Brain pericyte (primary cell): ENCODE data around the gene SSH2.
A peak's percentile ranks its signal among the peaks of the same experiment; 100 is the strongest.

ENCODE experiments used
- DNase-seq: peaks from one replicate; pipeline ENCODE4 v3.0.0-alpha.2; 2012; ENCODE audit warnings: low read depth, low spot score

Gene SSH2

DNA sequence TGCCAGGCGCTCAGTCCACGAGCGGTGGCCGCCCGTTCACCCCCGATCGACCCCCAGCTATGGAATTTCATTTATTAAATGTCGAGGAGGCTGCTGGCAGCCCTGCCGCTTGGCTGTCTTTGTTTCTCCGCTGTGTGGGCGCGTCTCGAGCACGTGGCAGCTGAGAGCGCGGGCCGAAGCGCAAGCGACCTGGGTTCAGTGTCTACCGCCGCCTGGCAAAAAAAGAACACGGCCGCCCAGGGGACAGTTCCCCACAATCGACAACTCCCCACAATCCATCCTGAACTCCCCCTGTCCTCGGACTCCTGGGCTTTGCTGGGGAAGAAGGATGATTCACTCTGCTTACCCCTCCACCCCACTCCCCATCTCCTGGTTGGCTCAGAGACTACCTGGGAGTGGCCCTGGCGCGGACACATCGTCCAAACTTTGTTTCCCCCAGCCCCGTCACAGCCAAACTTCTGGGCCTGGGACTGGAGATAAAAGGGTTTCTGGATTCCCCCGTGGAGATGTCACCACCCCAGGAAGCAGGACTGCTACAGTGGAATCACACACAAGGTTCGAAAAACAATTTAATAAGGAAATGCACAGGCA lies 338.8 kb downstream of the SSH2 start:
- no peak for DNase-seq

- no peak for DNase-seq
These were observed 339.4 kb downstream of the SSH2 start for GRCh38 chr17:29590411-29591145.

DNA sequence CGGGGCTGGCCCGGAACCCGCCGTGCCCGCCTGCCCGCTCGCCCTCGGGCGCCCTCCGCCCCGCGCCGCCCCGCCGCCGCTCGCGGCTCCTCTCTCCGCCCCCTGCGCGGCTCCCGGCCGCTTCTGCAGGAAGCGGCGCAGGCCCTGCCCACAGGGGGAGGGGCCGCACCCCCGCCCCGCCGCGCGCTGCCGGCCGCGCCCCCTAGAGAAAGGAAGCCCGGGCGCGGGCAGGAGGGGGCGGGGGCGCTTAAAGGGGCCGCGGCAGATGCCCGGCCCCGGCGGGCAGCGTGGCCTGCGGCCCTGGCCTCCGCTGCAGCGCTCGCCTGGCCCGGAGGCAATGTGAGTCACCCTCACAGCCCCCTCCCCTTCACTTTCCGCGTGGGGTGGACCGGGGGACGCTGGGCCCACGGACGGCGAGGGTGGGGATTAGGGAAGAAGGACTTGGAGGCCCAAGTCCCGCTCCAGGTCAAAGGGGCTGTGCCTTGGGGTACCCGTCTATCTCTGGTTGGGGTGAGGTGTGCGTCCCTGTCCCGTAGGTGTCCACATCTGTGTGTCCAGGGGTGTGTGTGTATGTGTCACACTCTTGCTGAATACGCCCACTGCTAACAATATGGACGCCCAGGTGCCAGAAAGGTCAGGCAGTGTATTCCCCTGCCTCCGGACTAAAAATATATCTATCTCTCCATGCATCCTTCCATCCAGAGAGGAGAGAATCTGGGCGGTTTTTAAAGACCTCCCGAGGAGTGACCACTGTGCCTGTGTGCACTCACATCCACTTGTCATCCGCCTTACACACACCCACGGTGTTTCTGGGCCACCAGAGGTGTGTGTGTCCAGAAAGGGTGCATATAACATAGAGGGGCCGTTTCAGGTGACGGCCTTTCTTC lies 340.3 kb downstream of the SSH2 start, which contains the start of gene GIT1:
TSS of gene GIT1 (minus strand) at position 125 of the 887 bp plus-strand sequence. CDS start 270 bp downstream, outside the sequence.
- no peak for DNase-seq

- no peak for DNase-seq
These were observed 341.2 kb downstream of the SSH2 start for GRCh38 chr17:29588562-29589411.

GRCh38 chr17:29588017-29588561 lies 341.9 kb downstream of the SSH2 start:
- no peak for DNase-seq

GRCh38 chr17:29587591-29587990 lies 342.4 kb downstream of the SSH2 start:
- no peak for DNase-seq

GRCh38 chr17:29586676-29587469 lies 343.2 kb downstream of the SSH2 start:
- no peak for DNase-seq

DNA sequence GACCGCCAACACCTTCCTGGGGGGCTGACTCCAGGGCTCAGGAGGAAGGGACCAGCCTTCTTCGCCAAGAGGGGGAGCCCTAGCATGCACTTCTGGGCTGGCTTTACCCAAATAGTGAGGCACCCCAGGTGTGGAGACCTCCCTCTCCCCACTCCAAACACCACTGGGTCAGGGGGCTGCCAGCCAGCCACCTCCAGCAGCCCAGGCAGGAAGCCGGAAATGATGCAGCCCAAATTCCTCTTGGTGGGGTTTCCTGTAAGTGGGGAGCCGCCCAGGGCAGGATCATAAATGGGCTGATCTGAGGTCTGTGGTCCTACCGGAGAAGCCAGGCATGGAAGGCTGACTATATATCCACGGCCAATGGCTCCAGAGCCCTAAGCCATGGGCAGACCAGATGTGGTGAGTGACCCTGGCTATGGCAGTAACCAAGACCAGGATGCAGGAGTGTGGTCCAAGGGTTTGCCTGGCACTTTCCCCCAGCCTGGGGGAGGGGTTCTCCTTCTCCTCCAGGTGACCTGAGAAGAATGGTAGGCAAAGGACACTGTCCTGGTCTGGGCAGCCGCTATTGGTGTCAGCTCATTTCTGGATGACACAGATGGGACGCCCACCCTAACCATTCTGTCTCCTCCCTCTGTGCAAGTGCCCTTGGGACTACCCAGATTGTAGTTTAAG lies 344.8 kb downstream of the SSH2 start:
- no peak for DNase-seq

- DNase-seq: no peak
These were observed 345.5 kb downstream of the SSH2 start for GRCh38 chr17:29584452-29585079.

DNA sequence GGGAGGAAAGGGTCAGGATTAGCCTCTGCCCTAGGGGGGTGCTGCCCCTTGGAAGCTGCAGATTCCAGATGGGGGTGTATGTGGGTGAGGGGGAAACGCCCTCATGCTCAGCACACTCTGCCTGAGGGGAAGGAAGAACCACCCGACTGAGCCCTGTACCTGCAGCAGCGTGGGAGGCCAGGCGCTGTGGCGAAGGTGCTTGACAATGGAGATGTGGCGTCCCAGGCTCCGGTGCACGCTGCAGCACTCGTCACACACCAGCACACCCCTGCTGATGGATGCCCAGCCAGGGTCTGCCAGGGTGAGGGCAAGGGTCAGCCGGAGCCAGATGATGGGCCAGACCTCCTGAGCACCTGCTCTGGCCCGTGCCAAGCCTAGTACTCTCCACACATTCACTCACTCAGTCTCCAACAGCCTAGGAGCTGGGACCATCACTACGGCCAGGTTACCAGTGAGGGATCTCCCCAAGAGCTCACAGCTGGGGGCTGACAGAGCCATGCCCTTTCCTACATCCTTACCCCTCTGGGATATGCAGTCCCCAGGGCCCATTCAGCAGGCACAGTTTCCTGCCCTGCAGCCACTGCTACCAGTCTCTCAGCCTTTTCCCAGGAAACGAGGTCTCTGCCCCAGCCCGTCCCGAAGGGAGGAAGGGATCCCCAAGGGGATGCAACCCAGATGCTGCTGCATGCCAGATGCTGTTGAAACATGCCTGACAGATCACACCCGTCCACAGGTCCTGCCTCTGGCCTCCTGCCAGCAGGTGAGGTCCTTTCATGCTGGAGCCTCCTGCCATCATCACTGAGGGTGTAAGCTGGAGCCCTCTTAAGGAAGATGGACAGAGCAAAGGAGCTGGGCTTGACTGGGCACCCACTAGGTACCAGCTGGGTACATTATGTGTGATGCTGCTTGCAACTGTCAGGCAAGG lies 346.4 kb downstream of the SSH2 start:
- no peak for DNase-seq

DNA sequence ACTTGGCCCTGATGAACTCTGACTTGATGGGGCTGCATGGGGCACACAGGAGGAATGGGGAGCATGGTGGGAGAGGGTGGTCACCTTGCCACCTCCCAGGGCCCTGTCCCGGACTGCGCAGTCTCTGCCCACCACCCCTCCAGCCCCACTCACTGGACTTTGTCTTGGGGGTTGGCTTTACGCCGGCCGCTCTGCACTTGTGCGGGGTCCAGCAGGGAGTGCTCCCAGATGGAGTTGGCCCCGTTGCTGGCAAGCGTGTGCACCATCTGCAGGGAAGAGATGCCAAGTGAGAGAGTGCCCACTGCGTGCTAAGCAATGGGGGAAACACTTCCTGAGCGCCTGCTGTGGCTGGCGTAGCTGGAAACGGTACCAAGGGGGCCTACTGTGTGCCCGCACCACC lies 347.3 kb downstream of the SSH2 start:
- no peak for DNase-seq

- DNase-seq: no peak
These were observed 347.7 kb downstream of the SSH2 start for GRCh38 chr17:29582254-29582765.

GRCh38 chr17:29581583-29582253 lies 348.3 kb downstream of the SSH2 start:
- no peak for DNase-seq

DNA sequence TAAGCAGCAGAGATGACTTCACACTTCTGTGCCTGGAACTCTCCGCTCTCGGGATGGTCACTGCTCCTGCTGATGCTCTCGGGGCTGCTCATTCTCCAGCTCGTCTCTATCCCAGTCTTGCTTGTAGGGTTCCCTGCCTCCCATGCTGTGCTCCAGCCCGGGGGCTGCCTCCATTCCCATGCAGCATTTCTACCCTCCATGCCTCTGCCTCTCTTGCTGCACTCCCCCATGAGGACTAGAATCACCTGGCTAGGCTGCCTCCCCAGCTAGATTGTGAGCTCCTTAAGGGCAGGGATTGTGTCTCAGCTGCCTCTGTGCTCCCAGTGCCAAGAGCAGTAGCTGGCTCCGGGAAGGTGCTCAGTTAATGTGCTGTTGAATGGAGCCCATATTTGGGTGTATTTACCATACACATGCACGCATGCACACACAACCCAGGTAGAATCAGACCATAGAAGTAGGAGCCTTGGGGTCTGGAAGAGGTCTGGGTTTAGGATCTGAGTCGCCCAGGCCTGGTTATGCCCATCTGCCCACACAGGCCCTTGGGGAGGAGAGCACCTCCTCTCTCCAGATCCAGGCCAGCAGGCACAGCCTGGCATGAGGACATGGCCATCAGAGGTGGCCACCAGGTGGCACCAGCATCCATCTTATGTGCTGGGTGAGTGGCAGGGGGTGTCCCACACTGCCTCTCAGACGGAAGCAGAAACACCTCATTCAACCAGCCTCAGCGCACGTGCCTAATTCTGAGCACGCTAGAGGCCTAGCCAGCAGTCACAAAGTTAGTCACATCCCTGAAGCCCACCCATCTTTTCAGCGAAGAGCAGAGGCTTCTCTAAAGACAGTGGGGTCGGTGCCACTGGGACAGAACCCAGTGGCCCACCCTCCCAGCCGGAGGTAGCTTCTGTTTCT lies 349.9 kb downstream of the SSH2 start:
- peak; percentile 55 for DNase-seq

- DNase-seq: no peak
These were observed 351.2 kb downstream of the SSH2 start for GRCh38 chr17:29578626-29579485.
